Skin of body (tissue), 2 donors: ENCODE measurements around the gene SLC2A14. TPM values are rescaled to one million over a fixed set of nuclear protein-coding genes. Genes with fewer than 3 reads are reported as not detected.
"Not testable (repeated sequence)": the region's sequence is repeated elsewhere in the genome, so short reads cannot be mapped to it uniquely, and the experiment has no call there.

Source experiments
- DNase-seq: peaks from one replicate; lab custom pipeline; 2025; lab: John Stamatoyannopoulos, UW
- total RNA-seq: library from RNA; depleted of rRNA; stranded (reverse); fragments of >200 nt; gene quantifications from one replicate; pipeline ENCODE4 v1.2.3, GENCODE V29; 2014

The SLC2A14 gene
- total RNA-seq, 1 donor from 2014 or later = not detected

DNA sequence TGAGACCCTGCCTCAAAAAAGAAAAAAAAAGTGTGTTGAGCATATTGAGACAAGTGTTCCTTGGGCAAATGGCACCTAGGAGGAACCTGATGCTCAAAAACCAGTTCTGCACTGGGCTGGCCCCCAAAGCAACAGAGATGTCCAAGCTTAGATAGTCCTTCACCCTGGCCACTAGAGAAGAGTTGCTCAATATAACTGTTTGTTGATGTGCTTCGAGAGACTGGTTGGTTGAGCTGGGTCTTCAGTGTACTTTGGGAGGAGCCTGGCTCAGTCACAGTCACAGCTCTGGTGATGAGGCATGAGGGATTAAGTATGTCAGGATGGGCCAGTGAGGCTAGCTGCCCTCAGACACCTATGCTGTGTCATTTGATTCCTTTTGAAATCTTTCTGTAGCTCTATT is 38.0 kb downstream of the SLC2A14 start:
- no peak for DNase-seq

DNA sequence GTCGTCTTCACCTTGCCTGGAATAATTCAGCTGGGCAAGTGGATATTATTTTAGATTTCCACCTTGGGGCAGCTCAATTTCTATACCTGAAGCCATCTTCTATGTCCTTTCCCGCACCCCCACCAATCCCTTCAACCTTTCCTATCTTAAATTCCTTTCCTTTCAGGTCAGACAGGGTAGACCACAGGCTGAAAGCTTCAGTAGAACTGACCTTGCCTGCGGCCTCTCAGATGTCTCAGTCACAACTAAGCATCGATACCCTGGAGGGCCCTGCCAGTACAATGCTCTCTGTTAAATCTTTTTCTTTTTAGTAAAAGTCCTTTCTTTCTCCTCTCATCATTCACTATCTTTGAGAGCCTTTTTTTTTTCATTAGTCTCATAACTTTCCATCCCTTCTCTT is 38.9 kb downstream of the SLC2A14 start:
- DNase-seq = no peak

DNA sequence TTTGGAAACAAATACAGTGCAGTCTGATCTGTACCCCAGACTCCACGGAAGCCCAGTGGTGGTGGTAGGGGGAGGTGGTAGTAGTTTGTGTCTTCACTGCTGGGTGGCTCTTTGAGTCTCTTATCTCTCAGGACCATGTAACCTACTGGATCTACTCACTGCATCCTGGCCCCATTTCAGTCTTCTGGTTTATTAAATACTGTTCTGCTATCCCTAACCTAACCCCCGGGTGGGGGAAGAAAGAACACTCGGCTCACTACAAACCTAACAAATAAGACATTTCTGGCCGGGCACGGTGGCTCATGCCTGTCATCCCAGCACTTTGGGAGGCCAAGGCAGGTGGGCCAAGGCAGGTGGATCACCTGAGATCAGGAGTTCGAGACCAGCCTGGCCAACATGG is 39.5 kb downstream of the SLC2A14 start:
- not testable (repeated sequence) for DNase-seq

DNA sequence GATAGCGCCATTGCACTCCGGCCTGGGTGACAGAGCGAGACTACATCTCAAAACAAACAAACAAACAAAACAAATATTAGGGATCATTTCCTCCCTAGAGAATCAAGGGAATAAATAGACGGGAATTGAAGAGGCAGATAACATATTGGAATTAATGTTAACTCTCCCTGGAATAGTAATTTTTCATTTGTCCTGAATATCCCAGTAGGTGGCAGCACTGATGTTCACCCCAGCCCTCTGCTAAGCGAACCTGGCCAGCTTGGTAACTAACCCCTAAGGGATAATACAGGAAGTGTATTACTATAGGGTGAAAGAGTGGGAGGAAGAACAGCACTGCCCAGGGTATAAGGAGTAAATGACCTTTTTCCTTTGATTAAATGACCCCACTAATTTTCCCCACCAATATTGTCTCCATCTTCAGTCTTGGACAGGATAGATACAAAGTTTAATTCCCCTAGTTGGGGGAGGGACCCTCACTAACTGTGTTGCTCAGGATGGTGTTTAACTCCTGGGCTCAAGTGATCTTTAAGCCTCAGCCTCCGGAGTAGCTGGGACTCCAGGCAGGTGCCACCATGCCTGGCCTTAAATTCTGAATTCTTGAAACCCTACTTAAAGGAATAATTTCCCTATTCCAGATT is 40.5 kb downstream of the SLC2A14 start:
- no peak for DNase-seq

- not testable (repeated sequence) for DNase-seq
Measured at GRCh38 chr12:7829737-7830136, 43.0 kb downstream of the SLC2A14 start.

GRCh38 chr12:7825754-7826153 is 47.0 kb downstream of the SLC2A14 start:
- not testable (repeated sequence) for DNase-seq

DNA sequence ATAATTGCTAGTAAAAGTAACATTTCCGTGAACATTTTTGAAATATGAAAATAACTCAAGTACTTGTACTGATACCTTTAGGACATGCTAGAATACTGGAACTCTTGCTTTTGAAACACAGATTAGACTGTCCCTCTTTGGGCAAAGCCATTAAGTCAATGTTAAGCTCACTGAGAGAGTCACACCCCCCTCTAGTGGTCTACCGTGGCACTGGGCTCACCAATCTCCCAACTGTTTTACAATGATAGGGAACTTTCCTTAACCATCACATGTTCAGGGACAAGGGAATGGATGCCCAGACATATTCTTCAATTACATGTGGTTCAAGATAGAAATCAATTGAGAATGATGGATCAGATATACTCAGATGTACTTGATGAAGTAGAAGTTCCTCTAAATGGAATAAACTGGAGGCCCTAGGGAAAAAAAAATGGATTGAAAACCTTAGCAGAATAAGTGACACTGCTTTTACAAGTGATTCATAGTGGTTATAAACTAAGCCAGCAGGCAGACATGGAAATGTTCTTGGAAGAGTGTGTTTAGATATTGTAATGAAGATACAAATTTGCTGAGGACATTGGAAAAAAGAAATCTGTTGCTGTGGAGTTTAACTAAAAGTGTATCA is 65.7 kb downstream of the SLC2A14 start:
- peak; percentile 41 for DNase-seq

GRCh38 chr12:7806319-7806718 is 66.4 kb downstream of the SLC2A14 start:
- DNase-seq = not testable (repeated sequence)

GRCh38 chr12:7801460-7801859 is 71.3 kb downstream of the SLC2A14 start:
- DNase-seq = no peak

- not testable (repeated sequence) for DNase-seq
Measured at GRCh38 chr12:7798750-7799308, 73.9 kb downstream of the SLC2A14 start.

- DNase-seq = no peak
Measured at GRCh38 chr12:7797698-7798398, 74.9 kb downstream of the SLC2A14 start.

DNA sequence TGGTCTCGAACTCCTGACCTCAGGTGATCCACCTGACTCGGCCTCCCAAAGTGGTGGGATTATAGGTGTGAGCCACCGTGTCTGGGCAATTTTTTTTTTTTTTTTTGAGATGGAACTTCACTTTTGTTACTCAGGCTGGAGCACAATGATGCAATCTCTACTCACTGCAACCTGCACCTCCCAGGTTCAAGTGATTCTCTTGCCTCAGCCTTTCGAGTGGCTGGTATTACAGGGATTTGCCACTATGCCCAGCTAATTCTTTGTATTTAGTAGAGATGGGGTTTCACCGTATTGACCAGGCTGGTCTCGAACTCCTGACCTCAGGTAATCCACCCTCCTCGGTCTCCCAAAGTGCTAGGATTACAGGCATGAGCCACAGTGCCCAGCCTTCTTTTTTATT is 75.4 kb downstream of the SLC2A14 start:
- not testable (repeated sequence) for DNase-seq

GRCh38 chr12:7793211-7793610 is 79.5 kb downstream of the SLC2A14 start:
- no peak for DNase-seq

- DNase-seq = not testable (repeated sequence)
Measured at GRCh38 chr12:7788884-7789528, 83.7 kb downstream of the SLC2A14 start, which contains the start of gene NANOG. Gene NANOG, plus strand, starts transcription at chr12:7789402. Its CDS starts 213 bp downstream, at chr12:7789615.

DNA sequence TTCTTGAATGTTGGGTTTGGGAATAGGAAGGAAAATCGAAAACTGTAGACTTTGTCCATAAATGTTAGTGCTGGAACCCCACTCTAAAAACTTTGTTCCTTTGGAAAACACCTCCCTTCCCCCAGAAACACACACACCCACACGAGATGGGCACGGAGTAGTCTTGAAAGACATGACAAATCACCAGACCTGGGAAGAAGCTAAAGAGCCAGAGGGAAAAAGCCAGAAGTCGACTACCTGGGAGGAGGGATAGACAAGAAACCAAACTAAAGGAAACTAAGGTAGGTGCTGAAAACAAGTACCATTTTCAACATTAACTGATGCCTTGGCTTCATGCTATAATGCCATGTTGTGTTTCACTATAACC is 84.4 kb downstream of the SLC2A14 start:
- DNase-seq = no peak

DNA sequence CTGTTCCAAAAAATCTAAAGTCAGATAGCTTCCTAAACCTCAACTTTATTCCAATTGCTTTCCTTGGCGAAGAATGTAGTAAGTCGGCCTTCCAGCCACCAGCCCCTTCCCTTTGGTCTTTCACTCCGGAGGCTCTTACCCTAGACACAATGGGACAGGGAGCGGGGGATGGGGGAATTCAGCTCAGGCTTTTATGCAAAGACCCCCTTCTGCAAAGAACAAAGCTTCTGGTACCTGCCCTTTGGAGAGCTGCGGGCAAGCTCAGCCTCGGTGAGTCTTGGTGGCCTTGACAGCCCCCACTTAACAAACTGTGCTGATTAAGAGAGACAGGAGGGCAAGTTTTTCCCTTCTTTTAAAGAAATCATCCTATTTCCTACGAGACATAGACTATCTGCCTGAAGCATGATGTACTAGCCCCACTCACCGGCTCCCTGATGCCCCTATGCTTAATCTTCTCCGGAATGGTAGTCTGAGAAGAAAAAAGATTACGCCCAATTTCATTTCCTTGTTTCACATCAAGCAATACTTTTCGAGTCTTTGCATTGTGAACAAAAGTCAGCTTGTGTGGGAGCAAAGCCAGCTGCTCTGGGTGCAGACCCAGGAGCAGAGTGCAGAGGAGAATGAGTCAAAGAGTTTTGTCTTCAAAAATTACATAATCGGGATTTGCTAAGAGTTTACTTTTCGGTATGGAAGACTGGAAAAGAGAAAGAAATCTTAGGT is 85.0 kb downstream of the SLC2A14 start:
- no peak for DNase-seq

DNA sequence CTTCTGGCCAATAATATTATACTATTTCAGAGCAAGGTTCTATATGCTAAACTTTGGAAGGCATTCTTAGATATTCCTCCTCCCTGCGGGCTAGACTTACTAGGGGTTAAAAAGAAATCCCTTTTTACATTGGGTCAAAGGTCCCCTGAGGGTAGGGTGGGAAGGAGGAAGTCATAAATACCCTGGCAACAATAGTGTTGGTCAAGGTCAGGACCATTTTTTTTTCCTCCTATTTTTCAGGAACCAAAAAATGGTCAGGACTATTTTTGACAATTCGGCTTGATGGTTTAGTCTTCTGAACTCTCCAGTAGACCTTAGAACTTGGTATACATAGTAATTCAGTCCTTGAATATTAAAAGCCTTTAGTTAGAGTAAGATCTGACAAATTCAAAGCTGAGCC is 88.0 kb downstream of the SLC2A14 start:
- DNase-seq = no peak

DNA sequence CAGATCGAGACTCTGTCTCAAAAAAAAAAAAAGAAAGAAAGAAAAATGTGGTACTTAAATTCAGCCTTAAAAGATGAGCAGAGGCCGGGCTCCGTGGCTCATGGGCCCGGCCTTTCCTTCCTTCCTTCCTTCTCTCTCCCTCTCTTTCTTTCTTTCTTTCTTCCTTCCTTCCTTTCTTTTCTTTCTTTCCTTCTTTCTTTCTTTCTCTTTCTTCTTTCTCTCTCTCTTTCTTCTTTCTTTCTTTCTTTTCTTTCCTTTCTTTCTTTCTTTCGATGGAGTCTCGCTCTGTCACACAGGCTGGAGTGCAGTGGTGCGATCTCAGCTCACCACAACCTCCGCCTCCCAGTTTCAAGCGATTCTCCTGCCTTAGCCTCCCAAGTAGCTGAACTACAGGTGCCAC is 89.3 kb downstream of the SLC2A14 start:
- not testable (repeated sequence) for DNase-seq

DNA sequence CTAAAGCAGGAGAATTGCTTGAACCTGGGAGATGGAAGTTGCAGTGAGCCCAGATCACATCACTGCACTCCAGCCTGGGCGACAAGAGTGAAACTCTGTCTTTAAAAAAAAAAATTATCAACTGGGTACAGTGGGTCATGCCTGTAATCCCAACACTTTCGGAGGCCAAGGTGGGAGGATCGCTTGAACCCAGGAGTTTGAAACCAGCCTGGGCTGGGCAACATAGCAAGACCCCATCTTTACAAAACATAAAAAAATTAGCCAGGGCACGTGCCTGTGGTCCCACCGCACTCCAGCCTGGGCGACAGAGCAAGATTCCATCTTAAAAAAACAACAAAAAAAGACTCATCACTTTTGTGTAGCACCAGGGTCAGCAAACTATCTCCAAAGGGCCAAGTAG is 90.7 kb downstream of the SLC2A14 start:
- no peak for DNase-seq

DNA sequence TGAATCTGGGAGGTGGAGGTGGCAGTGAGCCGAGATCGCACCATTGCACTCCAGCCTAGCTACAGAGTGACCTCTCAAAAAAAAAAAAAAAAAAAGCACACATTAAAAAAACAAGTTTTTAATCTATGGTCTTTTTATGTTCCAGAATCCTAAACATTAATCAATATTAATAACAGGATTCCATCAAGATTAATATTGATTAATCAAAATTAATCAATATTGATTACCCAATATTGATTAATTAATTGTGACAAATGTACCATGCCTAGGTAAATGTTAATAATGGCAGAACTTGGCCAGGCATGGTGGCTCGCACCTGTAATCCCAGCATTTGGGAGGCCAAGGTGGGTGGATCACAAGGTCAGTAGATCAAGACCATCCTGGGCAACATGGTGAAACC is 91.4 kb downstream of the SLC2A14 start:
- no peak for DNase-seq

DNA sequence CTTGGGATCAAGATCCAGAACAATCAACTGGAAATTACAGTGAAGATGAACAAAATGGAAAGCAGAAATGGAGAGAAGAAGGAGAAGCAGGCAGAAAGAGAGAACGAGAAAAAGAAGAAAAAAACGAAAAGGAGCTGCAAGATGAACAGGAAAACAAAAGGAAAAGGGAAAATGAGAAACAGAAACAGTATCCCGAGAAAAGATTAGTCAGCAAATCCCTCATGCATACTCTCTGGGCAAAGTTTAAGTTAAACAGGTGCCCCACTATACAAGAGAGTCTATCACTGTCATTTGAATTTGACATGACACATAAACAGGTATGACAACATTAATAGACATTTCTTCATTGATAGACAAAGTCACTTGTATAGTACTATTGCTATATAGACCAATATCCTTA is 102.7 kb downstream of the SLC2A14 start:
- DNase-seq = no peak
